Aorta (tissue), 5 donors: ENCODE measurements around the gene ALLC. TPM values are rescaled to one million over a fixed set of nuclear protein-coding genes. Genes with fewer than 3 reads are reported as not detected.

Source experiments
- ATAC-seq: fragments of 200-7000 bp; cut with Tn5 transposase; one replicate; pipeline ENCODE4 v1.9.1; 2022; ENCODE audit warnings: moderate library complexity; ENCODE audit not compliant: low FRiP score
- DNase-seq, 2 donors: peaks; one replicate each; pipeline ENCODE4 v3.0.0-alpha.2; 2020
- H3K27ac ChIP-seq, 2 donors: one replicate each; pipeline ENCODE4 v1.5.1; 2013; ENCODE audit warnings: low read length in 2 of 2, mild to moderate bottlenecking in 2 of 2, moderate library complexity in 2 of 2, control low read depth in 1 of 2, inconsistent platforms in 1 of 2, low read depth in 1 of 2
- H3K27me3 ChIP-seq, 2 donors: one replicate each; pipeline ENCODE4 v1.6.1; 2013; ENCODE audit warnings: control low read depth in 1 of 2, low read length in 1 of 2, mild to moderate bottlenecking in 1 of 2, moderate library complexity in 1 of 2; ENCODE audit not compliant: insufficient read depth in 2 of 2, control insufficient read depth in 1 of 2
- H3K36me3 ChIP-seq, 2 donors: one replicate each; pipeline ENCODE4 v1.6.1; 2013; ENCODE audit warnings: control low read depth in 1 of 2, low read length in 1 of 2, mild to moderate bottlenecking in 1 of 2; ENCODE audit not compliant: insufficient read depth in 2 of 2, control insufficient read depth in 1 of 2
- H3K4me1 ChIP-seq, 2 donors: one replicate each; pipeline ENCODE4 v1.6.1; 2013; ENCODE audit warnings: low read length in 2 of 2, control low read depth in 1 of 2, mild to moderate bottlenecking in 1 of 2, moderate library complexity in 1 of 2; ENCODE audit not compliant: insufficient read depth in 2 of 2, control insufficient read depth in 1 of 2
- H3K4me3 ChIP-seq, 2 donors: one replicate each; pipeline ENCODE4 v1.5.1; 2013; ENCODE audit warnings: low read length in 2 of 2, control low read depth in 1 of 2, mild to moderate bottlenecking in 1 of 2
- H3K9me3 ChIP-seq: one replicate; pipeline ENCODE4 v1.6.1; 2013; ENCODE audit warnings: mild to moderate bottlenecking, low read length; ENCODE audit not compliant: control insufficient read depth
- WGBS, 2 donors: extraction: QIAGEN DNeasy Blood & Tissue Kit; methylation state at CpG; one replicate each; pipeline ENCODE4 v1.1.7; 2013; 5-methylcytosine and 5-hydroxymethylcytosine counted together
- intact Hi-C, 2 donors: fragments of 100-400 bp; cut with DNase I; formaldehyde crosslinking; loops; one replicate each; pipeline versions ENCODE4 v1.14.2 to v1.15.0; 2022
- polyA plus RNA-seq, 2 donors: library from polyadenylated mRNA; stranded (reverse); fragments of 200-250 nt; gene quantifications; one replicate each; pipeline ENCODE4 v1.2.3, GENCODE V29; 2013
- total RNA-seq, 2 donors: library from RNA; stranded (reverse); fragmentation: NEBNext Ultra II Directional; extraction: Animal tissue kit (Norgen Biotek cat#: 25700); gene quantifications; one replicate each; pipeline ENCODE4 v1.2.1, GENCODE V29; 2021
- donor health status: healthy with polysubstance abuse.
- donor health status: Bipolar disorder and iron deficiency.
- donor health status: DM: no; HTN: no; CAD: no.
- donor health status: DM: no; HTN: no; CAD: no.
- donor health status: DM: yes; HTN: yes; CAD: no.

ALLC gene
- total and polyA plus RNA-seq, 4 donors, result 1.4 to 5.3 TPM; not detected in 2

GRCh38 chr2:3736112-3736511 lies 78.1 kb downstream of the ALLC start:
- Histone ChIP-seq H3K27me3 (no peaks in the 10 kb centered on the region), H3K4me3 (no peak overlapping the region), H3K36me3 (no peaks in the 10 kb centered on the region), H3K27ac (no peak overlapping the region), H3K4me1 (no peaks in the 10 kb centered on the region), H3K9me3 (no peaks in the 10 kb centered on the region)
- 89 to 92% methylated on average over 7 of the region's 7 CpGs for WGBS, 2 donors
- DNase-seq (no peak), ATAC-seq (no peak)
- intact Hi-C loops, result no loop called here

- no peaks in the 10 kb centered on the region for H3K27me3 ChIP-seq
- no peak overlapping the region for H3K4me3 ChIP-seq
- intact Hi-C loops, result no loop called here
- DNase-seq, result no peak
- no peaks in the 10 kb centered on the region for H3K4me1 ChIP-seq
- H3K9me3 ChIP-seq, result no peaks in the 10 kb centered on the region
- H3K27ac ChIP-seq, result no peak overlapping the region
- WGBS, 2 donors, result 85 to 91% methylated on average over 9 of the region's 9 CpGs
- ATAC-seq, result no peak
- no peaks in the 10 kb centered on the region for H3K36me3 ChIP-seq
Observed at GRCh38 chr2:3737128-3737527, 79.1 kb downstream of the ALLC start.

GRCh38 chr2:3738454-3738853 lies 80.5 kb downstream of the ALLC start:
- WGBS, 2 donors, result 70 to 80% methylated on average over 3 of the region's 3 CpGs

GRCh38 chr2:3739313-3739712 lies 81.3 kb downstream of the ALLC start:
- no peak overlapping the region for H3K27ac ChIP-seq
- intact Hi-C loops, result no loop called here
- no peaks in the 10 kb centered on the region for H3K36me3 ChIP-seq
- DNase-seq (no peak), ATAC-seq (no peak)
- H3K4me1 ChIP-seq, result no peaks in the 10 kb centered on the region
- H3K9me3 ChIP-seq, result no peaks in the 10 kb centered on the region
- 93 to 95% methylated on average over 19 of the region's 19 CpGs for WGBS, 2 donors
- H3K27me3 ChIP-seq, result no peaks in the 10 kb centered on the region
- no peak overlapping the region for H3K4me3 ChIP-seq

More at GRCh38 chr2:3738454-3738853, 80.5 kb downstream of the ALLC start:
- Histone ChIP-seq H3K27ac (no peak overlapping the region), H3K27me3 (no peaks in the 10 kb centered on the region), H3K4me3 (no peak overlapping the region), H3K4me1 (no peaks in the 10 kb centered on the region), H3K9me3 (no peaks in the 10 kb centered on the region), H3K36me3 (no peaks in the 10 kb centered on the region)
- no peak for DNase-seq
- intact Hi-C loops, result no loop called here
- ATAC-seq, result no peak

GRCh38 chr2:3741396-3741795 lies 83.4 kb downstream of the ALLC start:
- Histone ChIP-seq H3K36me3 (no peaks in the 10 kb centered on the region), H3K27ac (no peak overlapping the region), H3K4me3 (no peak overlapping the region), H3K27me3 (no peaks in the 10 kb centered on the region), H3K4me1 (no peaks in the 10 kb centered on the region), H3K9me3 (no peaks in the 10 kb centered on the region)
- intact Hi-C loops, result no loop called here
- ATAC-seq, result no peak
- DNase-seq, result no peak
- 84 to 90% methylated on average over 8 of the region's 8 CpGs for WGBS, 2 donors

- Histone ChIP-seq H3K27ac (no peak overlapping the region), H3K4me1 (no peaks in the 10 kb centered on the region), H3K4me3 (no peak overlapping the region), H3K27me3 (no peaks in the 10 kb centered on the region), H3K9me3 (no peaks in the 10 kb centered on the region), H3K36me3 (no peaks in the 10 kb centered on the region)
- no peak for ATAC-seq
- 94% methylated on average over 13 of the region's 13 CpGs for WGBS, 2 donors
- DNase-seq, result no peak
- intact Hi-C loops, result no loop called here
Observed at GRCh38 chr2:3741867-3742602, 84.0 kb downstream of the ALLC start.

- H3K27me3 ChIP-seq, result no peaks in the 10 kb centered on the region
- H3K4me3 ChIP-seq, result no peak overlapping the region
- H3K27ac ChIP-seq, result no peak overlapping the region
- 79 to 80% methylated on average over 5 of the region's 5 CpGs for WGBS, 2 donors
- intact Hi-C loops, result no loop called here
- DNase-seq, result no peak
- no peak for ATAC-seq
- no peaks in the 10 kb centered on the region for H3K9me3 ChIP-seq
- H3K36me3 ChIP-seq, result no peaks in the 10 kb centered on the region
- no peaks in the 10 kb centered on the region for H3K4me1 ChIP-seq
Observed at GRCh38 chr2:3742743-3743508, 84.9 kb downstream of the ALLC start.

- H3K36me3 ChIP-seq, result no peaks in the 10 kb centered on the region
- 90 to 94% methylated on average over 12 of the region's 12 CpGs for WGBS, 2 donors
Observed at GRCh38 chr2:3743951-3744555, 86.1 kb downstream of the ALLC start.

More at GRCh38 chr2:3743951-3744555, 86.1 kb downstream of the ALLC start:
- H3K27me3 ChIP-seq, result no peaks in the 10 kb centered on the region
- no peaks in the 10 kb centered on the region for H3K9me3 ChIP-seq
- DNase-seq (no peak), ATAC-seq (no peak)
- intact Hi-C loops, result no loop called here
- no peak overlapping the region for H3K27ac ChIP-seq
- H3K4me1 ChIP-seq, result no peaks in the 10 kb centered on the region
- H3K4me3 ChIP-seq, result no peak overlapping the region
